ENCODE data around the gene AMY1A.
"Not testable (repeated sequence)": the region's sequence is repeated elsewhere in the genome, so short reads cannot be mapped to it uniquely, and the experiment has no call there.

GRCh38 chr1:103616994-103617477 lies 38.5 kb upstream of the AMY1A start, which contains the start of gene AMY2A:
- not testable (repeated sequence) for TF ChIP-seq CTCF (conservative IDR thresholded peaks at IDR 0.05); ZFX (IDR thresholded peaks at IDR 0.05)

Measured in C4-2B (cell line).